ENCODE results near the gene CST3. TPM values are rescaled to one million over a fixed set of nuclear protein-coding genes. Genes with fewer than 3 reads are reported as not detected.

The CST3 gene
- total and polyA plus RNA-seq, 10 of the 15 experiments (the other 5 are each of a cell fraction or from before 2014, with no cell fraction given) = 11.8 to 127 (median 57.8) TPM

GRCh38 chr20:23680146-23680545 lies 42.4 kb upstream of the CST3 start:
- in situ Hi-C loops (cut with MboI) (no loop called here), intact Hi-C loops (cut with micrococcal nuclease; ENCODE audit: unreplicated experiment) (no loop called here)
- no peak for TF ChIP-seq NR2C1 (IDR thresholded peaks at IDR 0.05)
- no peak for TF ChIP-seq PAX8 (IDR thresholded peaks at IDR 0.05)
- no peak for TF ChIP-seq KAT2A (conservative IDR thresholded peaks at IDR 0.05; ENCODE audit: control insufficient read depth, low read depth, low read length)
- TF ChIP-seq, protein P1, sequence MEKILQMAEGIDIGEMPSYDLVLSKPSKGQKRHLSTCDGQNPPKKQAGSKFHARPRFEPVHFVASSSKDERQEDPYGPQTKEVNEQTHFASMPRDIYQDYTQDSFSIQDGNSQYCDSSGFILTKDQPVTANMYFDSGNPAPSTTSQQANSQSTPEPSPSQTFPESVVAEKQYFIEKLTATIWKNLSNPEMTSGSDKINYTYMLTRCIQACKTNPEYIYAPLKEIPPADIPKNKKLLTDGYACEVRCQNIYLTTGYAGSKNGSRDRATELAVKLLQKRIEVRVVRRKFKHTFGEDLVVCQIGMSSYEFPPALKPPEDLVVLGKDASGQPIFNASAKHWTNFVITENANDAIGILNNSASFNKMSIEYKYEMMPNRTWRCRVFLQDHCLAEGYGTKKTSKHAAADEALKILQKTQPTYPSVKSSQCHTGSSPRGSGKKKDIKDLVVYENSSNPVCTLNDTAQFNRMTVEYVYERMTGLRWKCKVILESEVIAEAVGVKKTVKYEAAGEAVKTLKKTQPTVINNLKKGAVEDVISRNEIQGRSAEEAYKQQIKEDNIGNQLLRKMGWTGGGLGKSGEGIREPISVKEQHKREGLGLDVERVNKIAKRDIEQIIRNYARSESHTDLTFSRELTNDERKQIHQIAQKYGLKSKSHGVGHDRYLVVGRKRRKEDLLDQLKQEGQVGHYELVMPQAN (conservative IDR thresholded peaks at IDR 0.05) = no peak
- no peak for TF ChIP-seq MEF2A (IDR thresholded peaks at IDR 0.05; ENCODE audit: insufficient read depth, low read depth, low read length)
- TF ChIP-seq SRF (IDR thresholded peaks at IDR 0.05; ENCODE audit: low read depth in 2 of 2, low read length in 2 of 2) = no peak
- no peak for TF ChIP-seq CREB1 (IDR thresholded peaks at IDR 0.05; ENCODE audit: low read depth)
- TF ChIP-seq RAD21 (IDR thresholded peaks at IDR 0.05; ENCODE audit: insufficient read depth, low read depth, low read length) = no peak
- TF ChIP-seq BRCA1 (IDR thresholded peaks at IDR 0.05; ENCODE audit: low read depth, low read length) = no peak
- no peaks in the 10 kb centered on the region for H3K9me3 ChIP-seq (replicated peaks; ENCODE audit: control insufficient read depth, insufficient read depth, low read length)
- DNase-seq (ENCODE audit: low read depth, low spot score) = no peak
- ChIA-PET CTCF (no interaction called here), SMC1A (ENCODE audit: uncharacterized antibody, unreplicated experiment) (no interaction called here), POLR2A (no interaction called here), RAD21 (ENCODE audit: unreplicated experiment) (no interaction called here)
- H3K79me2 ChIP-seq (ENCODE audit: control insufficient read depth, insufficient read depth, low read length) = no peaks in the 10 kb centered on the region
- no peak overlapping the region for H3K4me2 ChIP-seq (ENCODE audit: control insufficient read depth, insufficient read depth)
- H3K36me3 ChIP-seq (ENCODE audit: control insufficient read depth in 2 of 2, insufficient read depth in 2 of 2, low read length in 1 of 2) = no peaks in the 10 kb centered on the region
- no peaks in the 10 kb centered on the region for H4K20me1 ChIP-seq (ENCODE audit: control insufficient read depth, insufficient read depth)
- no peak overlapping the region for H2AFZ ChIP-seq (ENCODE audit: control insufficient read depth, low read depth, low read length)
- H3K27ac ChIP-seq (ENCODE audit: control insufficient read depth, insufficient read depth) = no peak overlapping the region
- no peaks in the 10 kb centered on the region for H3K27me3 ChIP-seq (replicated peaks in 1 of 2; ENCODE audit: control insufficient read depth in 2 of 2, insufficient read depth in 2 of 2, low read length in 1 of 2)
- BruUV-seq (replicated peaks) = no TSS peak
- H3K4me3 ChIP-seq = no peak overlapping the region
- no peaks in the 10 kb centered on the region for H3K4me1 ChIP-seq (ENCODE audit: control insufficient read depth, insufficient read depth, low read length)
- no peak for FAIRE-seq
- ATAC-seq = no peak
- H3K9ac ChIP-seq (ENCODE audit: control insufficient read depth, insufficient read depth, low read length) = no peak overlapping the region

All from GM12878 (cell line).